ENCODE results near the gene ACOT11.
"Not testable (repeated sequence)": the region's sequence is repeated elsewhere in the genome, so short reads cannot be mapped to it uniquely, and the experiment has no call there.

ACOT11 gene

DNA sequence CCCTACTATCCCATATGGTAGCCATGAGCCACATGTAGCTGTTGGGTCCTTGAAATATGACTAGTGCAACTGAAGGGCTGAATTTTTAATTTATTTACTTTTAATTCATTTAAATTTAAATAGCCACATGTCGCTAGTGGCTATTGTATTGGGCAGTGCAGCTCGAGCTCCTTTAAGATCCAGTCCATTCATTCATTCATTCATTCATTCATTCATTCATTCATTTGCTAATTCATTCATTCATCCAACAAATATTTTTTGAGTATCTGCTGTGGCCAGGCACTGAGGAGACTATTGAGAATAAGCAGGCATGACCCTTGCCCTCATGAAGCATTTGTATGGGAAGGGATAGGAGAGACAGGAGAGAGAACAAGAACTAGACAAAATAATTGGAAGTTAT lies 29.5 kb upstream of the ACOT11 start:
- DNase-seq (ENCODE audit: low spot score): no peak
- Histone ChIP-seq H3K4me3 (no peak overlapping the region), H3K27ac (no peak overlapping the region)
- no peak for TF ChIP-seq CTCF (IDR thresholded peaks at IDR 0.05)

- TF ChIP-seq CTCF (IDR thresholded peaks at IDR 0.05): no peak
- DNase-seq (ENCODE audit: low spot score): no peak
- no peak overlapping the region for H3K4me3 ChIP-seq
- H3K27ac ChIP-seq: no peak overlapping the region
These were observed 28.3 kb upstream of the ACOT11 start for GRCh38 chr1:54519709-54520108.

- no peak for DNase-seq (ENCODE audit: low spot score)
- no peak overlapping the region for H3K4me3 ChIP-seq
- no peak overlapping the region for H3K27ac ChIP-seq
- TF ChIP-seq CTCF (IDR thresholded peaks at IDR 0.05): no peak
These were observed 27.3 kb upstream of the ACOT11 start for GRCh38 chr1:54520631-54521321.

GRCh38 chr1:54526565-54526964 lies 21.5 kb upstream of the ACOT11 start:
- H3K27ac ChIP-seq; H3K4me3 ChIP-seq; DNase-seq (ENCODE audit: low spot score): not testable (repeated sequence)

- no peak for DNase-seq (ENCODE audit: low spot score)
- Histone ChIP-seq H3K27ac (no peak overlapping the region), H3K4me3 (no peak overlapping the region)
- no peak for TF ChIP-seq CTCF (IDR thresholded peaks at IDR 0.05)
These were observed 19.4 kb upstream of the ACOT11 start for GRCh38 chr1:54528613-54529012.

DNA sequence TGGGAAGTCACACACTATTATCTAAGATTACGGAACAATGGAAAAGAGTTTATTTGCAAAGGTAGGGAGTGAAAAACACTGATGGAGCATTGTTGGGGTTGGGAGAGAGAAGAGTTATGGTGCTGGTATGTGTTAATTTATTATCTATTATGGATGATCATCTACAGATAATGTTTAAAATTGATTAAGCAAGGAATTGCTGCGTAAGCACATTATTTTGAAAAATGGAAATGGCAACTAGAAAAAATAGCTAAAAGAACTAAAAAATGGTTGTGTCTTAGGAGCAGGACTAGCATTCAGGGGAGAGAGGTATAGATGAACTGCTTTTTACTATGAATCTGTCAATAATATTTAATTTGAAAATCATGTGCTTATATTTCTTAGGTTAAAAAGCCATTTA lies 16.0 kb upstream of the ACOT11 start:
- DNase-seq (ENCODE audit: low spot score): no peak
- Histone ChIP-seq H3K4me3 (no peak overlapping the region), H3K27ac (no peak overlapping the region)
- TF ChIP-seq CTCF (IDR thresholded peaks at IDR 0.05): no peak

- not testable (repeated sequence) for H3K4me3 ChIP-seq; H3K27ac ChIP-seq; DNase-seq (ENCODE audit: low spot score)
These were observed 11.4 kb upstream of the ACOT11 start for GRCh38 chr1:54536656-54537055.

- Histone ChIP-seq H3K27ac (no peak overlapping the region), H3K4me3 (no peak overlapping the region)
- no peak for TF ChIP-seq CTCF (IDR thresholded peaks at IDR 0.05)
- no peak for DNase-seq (ENCODE audit: low spot score)
These were observed 10.4 kb upstream of the ACOT11 start for GRCh38 chr1:54537611-54538010.

Measured in coronary artery (tissue), 2 donors.